IPS-20b (cell line): ENCODE data around the gene FADS6.

ENCODE experiments used
- H3K27ac ChIP-seq: one replicate; pipeline ENCODE4 v1.5.1; 2013; ENCODE audit warnings: low read length
- H3K27me3 ChIP-seq: 2 replicates; pipeline ENCODE4 v1.6.1; 2013; ENCODE audit warnings: mild to moderate bottlenecking, low read length, inconsistent platforms; ENCODE audit not compliant: insufficient read depth
- H3K36me3 ChIP-seq: 2 replicates; pipeline ENCODE4 v1.6.1; 2013; ENCODE audit warnings: low read depth, mild to moderate bottlenecking, inconsistent platforms, low read length, moderate library complexity; ENCODE audit not compliant: insufficient read depth
- H3K4me1 ChIP-seq: 2 replicates; pipeline ENCODE4 v1.6.1; 2013; ENCODE audit warnings: mild to moderate bottlenecking, control low read depth, inconsistent platforms, low read length, moderate library complexity; ENCODE audit not compliant: insufficient read depth
- H3K4me3 ChIP-seq: 2 replicates; pipeline ENCODE4 v1.5.1; 2013; ENCODE audit warnings: mild to moderate bottlenecking, low read length, inconsistent platforms
- H3K9ac ChIP-seq: 2 replicates; pipeline ENCODE4 v1.6.1; 2013; ENCODE audit warnings: low read depth, mild to moderate bottlenecking, inconsistent platforms, low read length, moderate library complexity
- H3K9me3 ChIP-seq: 2 replicates; pipeline ENCODE4 v1.6.1; 2013; ENCODE audit warnings: mild to moderate bottlenecking, low read depth, low read length, inconsistent platforms; ENCODE audit not compliant: insufficient read depth

Gene FADS6, protein sequence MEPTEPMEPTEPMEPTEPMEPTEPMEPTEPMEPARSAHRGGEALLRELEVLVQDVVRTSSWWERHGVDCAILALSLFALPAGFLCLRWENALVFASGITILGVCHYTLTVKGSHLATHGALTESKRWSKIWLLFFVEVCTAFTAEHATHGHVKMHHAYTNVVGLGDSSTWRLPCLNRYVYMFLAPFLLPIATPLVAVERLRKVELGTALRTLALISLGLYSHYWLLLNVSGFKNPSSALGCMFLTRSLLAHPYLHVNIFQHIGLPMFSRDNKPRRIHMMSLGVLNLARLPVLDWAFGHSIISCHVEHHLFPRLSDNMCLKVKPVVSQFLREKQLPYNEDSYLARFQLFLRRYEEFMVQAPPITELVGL

DNA sequence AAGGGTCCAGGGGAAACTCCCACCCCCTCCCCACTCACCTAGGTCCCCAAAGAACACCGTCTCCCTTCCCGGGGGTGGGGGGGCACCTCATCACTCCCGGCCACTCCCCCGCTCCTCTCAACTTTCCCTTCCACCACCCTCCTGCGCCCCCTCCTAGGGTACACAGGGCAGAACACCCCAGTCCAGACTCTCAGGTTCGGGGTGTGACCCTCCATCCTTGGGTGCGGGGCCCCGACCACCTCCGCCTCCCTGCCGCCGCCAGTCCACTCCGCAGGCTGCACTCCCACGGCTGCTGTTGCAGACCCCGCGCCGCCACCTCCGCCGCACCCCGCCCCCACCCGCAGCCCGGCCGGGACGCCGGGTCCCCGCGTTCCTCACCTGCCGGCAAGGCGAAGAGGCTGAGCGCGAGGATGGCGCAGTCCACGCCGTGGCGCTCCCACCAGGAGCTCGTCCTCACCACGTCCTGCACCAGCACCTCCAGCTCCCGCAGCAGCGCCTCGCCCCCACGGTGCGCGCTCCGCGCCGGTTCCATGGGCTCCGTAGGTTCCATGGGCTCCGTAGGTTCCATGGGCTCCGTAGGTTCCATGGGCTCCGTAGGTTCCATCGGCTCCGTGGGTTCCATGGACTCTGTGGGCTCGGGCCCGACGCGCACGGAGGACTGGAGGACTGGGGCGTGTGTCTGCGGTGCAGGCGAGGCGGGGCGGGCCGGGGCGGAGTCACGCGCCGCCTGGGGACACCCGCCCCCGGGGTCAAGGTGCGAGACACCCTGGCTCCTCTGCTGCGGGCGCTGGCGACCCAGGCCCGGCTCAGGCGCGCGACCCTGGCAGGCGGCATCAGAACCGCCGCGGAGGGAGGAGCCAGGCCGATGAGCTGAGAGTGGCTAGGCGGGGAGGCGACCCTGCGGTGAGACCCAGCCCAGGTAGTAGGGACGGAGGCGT, at the start of gene FADS6:
FADS6 (minus strand) TSS at position 660 of the 938 bp plus-strand sequence; CDS start at position 622, 38 bp downstream.
- Histone ChIP-seq H3K36me3 (no peaks in the 10 kb centered on the region), H3K4me1 (no peaks in the 10 kb centered on the region), H3K4me3 (peak within 1 kb of the TSS; percentile 67; the same call in 1 of the 2 replicates), H3K9ac (no peak within 1 kb of the TSS), H3K9me3 (no peaks in the 10 kb centered on the region), H3K27me3 (peaks cover 74% of the 10 kb centered on the region), H3K27ac (no peak within 1 kb of the TSS)

DNA sequence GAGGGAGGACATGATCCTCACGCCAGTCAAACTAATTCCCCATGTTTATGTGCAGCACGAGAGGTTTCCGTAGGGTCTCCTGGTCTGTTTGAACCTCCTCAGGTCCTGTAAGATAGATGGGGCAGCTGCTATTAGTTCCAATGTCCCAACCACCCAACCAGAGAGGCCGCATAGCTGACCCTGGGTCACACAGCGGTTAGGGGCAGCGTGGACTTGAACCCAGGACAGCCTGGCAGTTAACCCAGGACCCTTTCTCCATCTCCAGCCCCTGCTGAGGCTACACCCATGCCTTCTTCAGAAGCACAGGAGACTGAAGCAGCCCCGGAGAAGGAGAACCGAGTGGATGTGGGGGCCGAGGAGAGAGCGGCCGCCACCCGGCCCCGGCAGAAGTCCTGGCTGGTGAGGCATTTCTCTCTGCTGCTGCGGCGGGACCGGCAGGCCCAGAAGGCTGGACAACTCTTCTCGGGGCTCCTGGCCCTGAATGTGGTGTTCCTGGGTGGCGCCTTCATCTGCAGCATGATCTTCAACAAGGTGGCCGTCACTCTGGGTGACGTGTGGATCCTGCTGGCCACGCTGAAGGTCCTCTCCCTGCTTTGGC, 47.8 kb upstream of the FADS6 start:
- Histone ChIP-seq H3K9ac (no peak overlapping the region), H3K36me3 (no peaks in the 10 kb centered on the region), H3K27me3 (peaks cover 53% of the 10 kb centered on the region), H3K4me1 (no peaks in the 10 kb centered on the region; the same call in 1 of the 2 replicates), H3K9me3 (no peaks in the 10 kb centered on the region), H3K4me3 (no peak overlapping the region), H3K27ac (no peak overlapping the region)

DNA sequence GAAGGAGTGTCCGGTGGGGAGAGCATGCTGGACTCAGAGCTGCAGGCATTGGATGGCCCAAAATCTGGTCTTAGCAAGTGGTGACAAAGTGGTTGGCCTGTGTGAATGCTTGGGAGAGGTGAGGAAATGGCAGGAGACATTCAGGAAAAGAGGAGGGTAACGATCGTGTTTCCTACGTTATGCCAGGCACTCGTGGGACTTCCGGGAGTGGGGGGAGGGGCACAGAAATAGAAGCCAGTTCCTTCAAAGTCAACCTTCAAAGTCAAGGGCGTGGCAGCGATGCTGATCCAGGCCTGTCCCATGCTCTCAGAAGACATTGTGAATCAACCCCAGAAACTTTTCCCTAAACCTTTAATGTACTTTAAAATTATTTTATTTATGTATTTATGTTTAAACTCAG, 46.1 kb upstream of the FADS6 start:
- Histone ChIP-seq H3K4me1 (no peaks in the 10 kb centered on the region; the same call in 1 of the 2 replicates), H3K36me3 (no peaks in the 10 kb centered on the region), H3K4me3 (no peak overlapping the region), H3K9me3 (no peaks in the 10 kb centered on the region), H3K27me3 (peaks cover 70% of the 10 kb centered on the region), H3K9ac (no peak overlapping the region), H3K27ac (no peak overlapping the region)

DNA sequence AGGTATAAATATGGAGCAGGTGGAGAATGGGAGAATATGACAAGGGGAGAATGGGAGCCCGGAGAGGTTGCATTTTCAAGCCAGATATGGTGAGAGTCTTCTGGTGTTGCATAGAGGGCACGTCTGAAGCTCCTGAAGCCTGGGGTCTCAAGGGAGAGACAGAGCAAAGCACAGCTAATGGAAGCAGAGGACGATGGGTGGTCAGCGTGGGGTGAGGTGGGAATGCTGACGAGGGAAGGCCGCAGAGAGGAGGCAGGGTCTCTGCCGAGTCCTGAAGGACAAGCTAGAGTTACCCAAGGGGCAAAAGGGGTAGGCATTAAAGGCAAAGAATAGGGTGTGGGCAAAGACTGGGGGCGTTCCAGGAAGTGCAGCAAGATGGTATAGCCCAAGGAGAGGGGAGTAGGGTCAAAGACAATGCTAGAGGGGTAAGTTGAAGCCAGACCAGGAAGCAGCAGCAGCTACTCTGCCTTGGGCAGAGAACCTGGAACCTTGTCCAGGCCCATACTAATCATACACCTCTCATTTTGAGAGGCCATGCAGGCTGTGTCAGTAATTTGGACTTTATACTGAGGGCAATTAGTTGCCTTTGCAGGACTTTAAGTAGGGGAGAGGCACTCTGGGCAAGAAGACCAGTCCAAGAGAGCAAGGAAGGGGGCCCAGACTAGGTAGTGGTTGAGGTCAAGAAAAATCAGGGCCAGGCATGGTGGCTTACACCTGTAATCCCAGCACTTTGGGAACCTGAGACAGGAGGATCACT, 44.9 kb upstream of the FADS6 start:
- H3K27me3 ChIP-seq = peaks cover 82% of the 10 kb centered on the region
- H3K4me3 ChIP-seq = no peak overlapping the region
- H3K4me1 ChIP-seq = no peaks in the 10 kb centered on the region
- H3K9ac ChIP-seq = no peak overlapping the region
- no peak overlapping the region for H3K27ac ChIP-seq
- no peaks in the 10 kb centered on the region for H3K9me3 ChIP-seq
- H3K36me3 ChIP-seq = no peaks in the 10 kb centered on the region

DNA sequence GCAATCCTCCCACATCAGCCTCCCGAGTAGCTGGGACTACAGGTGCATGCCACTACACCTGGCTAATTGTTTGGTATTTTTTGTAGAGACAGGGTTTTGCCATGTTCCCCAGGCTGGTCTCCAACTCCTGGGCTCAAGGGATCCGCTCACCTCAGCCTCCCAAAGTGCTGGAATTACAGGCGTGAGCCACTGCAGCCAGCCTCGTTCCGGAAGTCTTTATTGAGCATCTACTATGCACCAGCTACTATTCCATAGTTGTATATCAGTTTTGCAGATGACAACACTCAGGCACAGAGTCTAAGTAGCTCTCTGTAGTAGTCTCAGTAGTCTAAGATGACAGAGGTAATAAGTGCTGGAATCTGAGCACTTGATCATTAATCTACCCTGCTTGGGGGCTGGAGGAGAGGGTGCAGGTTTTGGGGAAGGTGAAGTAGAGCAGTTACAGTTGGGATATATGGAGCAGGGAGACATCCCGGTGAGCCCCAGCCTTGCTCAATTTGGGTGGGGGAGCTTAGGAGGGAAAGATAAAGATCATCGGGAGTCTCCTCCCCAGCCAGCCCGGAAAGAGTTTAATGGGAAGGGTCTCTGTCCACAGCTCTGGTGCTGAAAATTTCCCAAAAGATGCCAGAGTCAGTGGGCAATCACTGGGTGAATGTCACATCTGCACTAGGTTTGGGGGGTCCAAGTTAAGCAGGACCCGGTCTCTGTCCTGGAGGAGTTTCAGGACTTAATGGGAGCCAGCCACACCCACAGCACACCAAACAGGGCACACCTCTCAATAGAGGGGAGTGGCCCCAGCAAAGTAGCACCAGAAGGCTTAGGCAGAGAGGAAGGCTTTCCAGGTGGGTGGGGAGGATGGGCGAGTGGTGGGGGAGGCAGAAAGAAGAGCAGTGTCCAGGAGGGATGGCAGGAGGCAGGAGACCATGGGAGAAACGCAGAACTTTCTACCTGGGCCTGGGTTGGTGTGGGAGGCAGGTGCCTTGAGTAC, 43.9 kb upstream of the FADS6 start:
- no peak overlapping the region for H3K9ac ChIP-seq
- H3K27me3 ChIP-seq = peaks cover 92% of the 10 kb centered on the region
- no peaks in the 10 kb centered on the region for H3K9me3 ChIP-seq
- no peaks in the 10 kb centered on the region for H3K4me1 ChIP-seq
- no peaks in the 10 kb centered on the region for H3K36me3 ChIP-seq
- no peak overlapping the region for H3K27ac ChIP-seq
- H3K4me3 ChIP-seq = no peak overlapping the region

DNA sequence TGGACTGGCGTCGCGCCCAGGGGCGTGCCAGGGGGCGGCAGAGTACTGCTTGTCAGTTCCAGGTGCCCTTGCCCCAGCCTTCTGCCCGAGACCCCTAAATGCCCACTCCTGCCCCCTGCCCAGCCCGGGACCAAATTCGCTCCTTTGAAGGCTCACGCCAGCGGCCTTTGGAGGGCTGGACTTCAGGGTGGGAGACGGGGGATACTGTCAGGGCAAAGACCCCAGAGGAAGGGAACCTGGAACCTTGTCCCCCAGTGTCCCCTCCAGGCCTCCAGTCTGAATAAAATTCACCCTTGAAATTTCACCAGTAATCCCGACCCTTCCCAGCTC, 43.0 kb upstream of the FADS6 start:
- H3K4me3 ChIP-seq = no peak overlapping the region
- peaks cover 96% of the 10 kb centered on the region for H3K27me3 ChIP-seq
- H3K4me1 ChIP-seq = no peaks in the 10 kb centered on the region
- H3K27ac ChIP-seq = no peak overlapping the region
- H3K9me3 ChIP-seq = no peaks in the 10 kb centered on the region
- H3K9ac ChIP-seq = no peak overlapping the region
- H3K36me3 ChIP-seq = no peaks in the 10 kb centered on the region

DNA sequence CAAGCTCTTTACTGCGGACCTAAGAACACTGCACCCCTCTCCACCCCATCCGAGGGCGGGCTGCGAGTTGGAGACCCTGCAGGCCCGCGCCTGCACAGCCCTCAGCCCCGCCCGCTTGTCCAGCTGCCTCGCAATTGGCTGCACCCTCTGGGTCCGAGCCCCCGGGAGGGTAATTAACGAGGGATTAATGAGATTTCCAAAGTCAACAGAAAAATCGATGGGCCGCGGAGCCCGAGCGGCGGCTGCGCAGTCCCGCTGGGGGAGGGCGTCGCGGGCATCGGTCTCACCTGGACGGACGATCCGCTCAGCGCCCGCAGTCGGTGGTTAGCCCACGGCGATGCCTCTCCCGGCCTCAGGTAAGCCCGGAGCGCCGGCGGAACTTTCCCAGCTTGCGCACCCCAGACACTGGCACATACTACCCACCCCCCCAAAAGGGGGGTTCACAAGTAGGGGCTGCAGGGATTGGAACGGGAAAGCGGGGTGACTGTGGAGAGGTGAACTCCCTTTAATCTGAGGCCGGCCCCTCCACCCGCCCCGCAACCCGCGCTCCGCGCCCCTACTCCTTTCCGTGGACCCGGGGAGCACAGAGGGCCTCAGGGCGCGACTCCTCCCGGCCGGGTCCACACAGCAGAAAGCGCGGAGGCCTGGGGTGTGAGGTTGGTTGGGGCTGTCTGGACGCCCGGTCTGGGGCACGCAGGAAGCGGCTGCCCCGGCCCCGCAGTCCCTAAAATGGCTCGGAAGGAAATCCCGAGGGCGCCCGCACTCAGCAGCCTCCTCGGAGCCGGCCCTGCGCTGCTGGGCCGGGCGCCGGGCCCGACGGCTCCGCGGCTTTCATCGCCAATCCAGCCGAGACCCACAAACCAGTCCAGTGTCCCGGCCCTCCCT, 42.4 kb upstream of the FADS6 start, which contains the start of gene OTOP3:
OTOP3 (plus strand) TSS at position 314 of the 885 bp plus-strand sequence; CDS start at position 338, 24 bp downstream.
- no peaks in the 10 kb centered on the region for H3K9me3 ChIP-seq
- no peaks in the 10 kb centered on the region for H3K4me1 ChIP-seq
- H3K4me3 ChIP-seq = peak within 1 kb of the TSS; percentile 55; the same call in 1 of the 2 replicates
- H3K36me3 ChIP-seq = no peaks in the 10 kb centered on the region
- H3K27ac ChIP-seq = no peak within 1 kb of the TSS
- H3K27me3 ChIP-seq = peaks cover 96% of the 10 kb centered on the region
- no peak within 1 kb of the TSS for H3K9ac ChIP-seq

DNA sequence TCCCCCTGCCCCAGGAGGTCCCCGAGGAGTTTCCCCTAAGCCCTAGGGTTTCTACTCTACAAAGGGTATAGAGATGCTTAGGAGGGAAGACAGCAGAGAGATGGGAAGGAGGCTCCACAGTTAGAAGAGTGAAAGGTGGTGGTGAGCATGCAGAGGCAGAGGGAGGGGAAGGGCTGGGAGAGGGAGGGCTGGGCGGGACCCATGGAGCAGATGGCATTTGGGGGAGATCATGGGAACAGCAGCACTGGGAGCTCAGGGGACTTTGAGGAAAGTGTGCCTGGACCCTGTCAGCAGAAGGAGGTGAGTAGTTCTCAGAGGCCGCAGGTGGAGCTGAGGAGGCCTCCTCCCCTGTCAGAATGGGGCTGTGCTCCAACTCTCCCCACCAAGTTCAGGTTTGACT, 41.6 kb upstream of the FADS6 start:
- Histone ChIP-seq H3K9ac (no peak overlapping the region), H3K4me1 (no peaks in the 10 kb centered on the region), H3K27ac (no peak overlapping the region), H3K36me3 (no peaks in the 10 kb centered on the region), H3K9me3 (no peaks in the 10 kb centered on the region), H3K4me3 (peak overlapping the region; percentile 55; the same call in 1 of the 2 replicates), H3K27me3 (peaks cover 95% of the 10 kb centered on the region)

DNA sequence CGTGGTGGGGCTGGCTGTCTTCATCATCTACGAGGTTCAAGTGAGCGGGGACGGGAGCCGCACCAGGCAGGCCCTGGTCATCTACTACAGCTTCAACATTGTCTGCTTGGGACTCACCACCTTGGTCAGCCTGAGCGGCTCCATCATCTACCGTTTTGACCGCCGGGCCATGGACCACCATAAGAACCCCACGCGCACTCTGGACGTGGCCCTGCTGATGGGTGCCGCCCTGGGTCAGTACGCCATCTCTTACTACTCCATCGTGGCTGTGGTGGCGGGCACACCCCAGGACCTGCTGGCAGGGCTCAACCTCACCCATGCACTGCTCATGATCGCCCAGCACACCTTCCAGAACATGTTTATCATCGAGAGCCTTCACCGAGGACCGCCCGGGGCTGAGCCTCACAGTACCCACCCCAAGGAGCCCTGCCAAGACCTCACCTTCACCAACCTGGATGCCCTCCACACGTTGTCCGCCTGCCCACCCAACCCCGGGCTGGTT, 37.2 kb upstream of the FADS6 start:
- H3K4me1 ChIP-seq = no peaks in the 10 kb centered on the region
- no peak overlapping the region for H3K9ac ChIP-seq
- H3K4me3 ChIP-seq = no peak overlapping the region
- H3K27me3 ChIP-seq = peaks cover 92% of the 10 kb centered on the region
- H3K9me3 ChIP-seq = no peaks in the 10 kb centered on the region
- H3K36me3 ChIP-seq = no peaks in the 10 kb centered on the region
- H3K27ac ChIP-seq = no peak overlapping the region
